GM21515 (cell line): ENCODE results near the gene RPL3.

Source experiments
- ATAC-seq: cut with Tn5 transposase; IDR thresholded peaks from one replicate; pipeline ENCODE4 v1.9.1; 2021; ENCODE audit not compliant: unreplicated experiment

RPL3 gene

DNA sequence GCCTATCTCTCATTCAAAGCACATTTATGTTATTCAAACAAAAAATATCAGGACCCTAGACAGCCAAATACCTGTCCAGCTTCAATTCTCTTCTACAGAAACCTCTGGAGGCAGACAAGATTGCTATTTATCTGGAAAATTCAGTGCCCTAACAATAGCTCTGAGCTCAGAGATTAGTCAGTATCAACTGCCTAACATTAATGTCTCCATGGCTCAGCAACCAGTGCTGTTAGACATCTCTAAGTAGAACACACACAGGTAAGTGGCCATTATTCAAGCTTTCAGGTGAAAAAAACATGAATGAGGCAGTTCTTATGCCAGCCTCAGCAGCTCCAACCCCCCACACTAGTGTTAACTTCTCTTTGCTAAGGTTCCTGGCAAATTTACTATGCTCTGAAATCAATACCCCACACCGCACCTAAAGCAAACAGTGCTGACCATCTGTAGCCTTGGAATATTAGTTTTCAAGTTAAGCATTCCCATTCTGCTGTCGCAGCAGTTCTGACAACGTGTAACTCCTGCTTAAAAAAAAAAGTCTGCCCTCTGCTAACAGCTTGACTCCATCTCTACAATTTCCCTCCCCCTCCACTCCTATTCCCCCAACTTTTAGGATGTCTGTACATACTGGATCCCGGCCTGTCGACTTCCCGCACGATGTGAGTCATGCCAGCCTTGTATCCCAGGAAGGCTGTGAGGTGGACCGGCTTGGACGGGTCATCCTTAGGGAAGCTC is 1.5 kb downstream of the RPL3 start:
- ATAC-seq, result no peak

DNA sequence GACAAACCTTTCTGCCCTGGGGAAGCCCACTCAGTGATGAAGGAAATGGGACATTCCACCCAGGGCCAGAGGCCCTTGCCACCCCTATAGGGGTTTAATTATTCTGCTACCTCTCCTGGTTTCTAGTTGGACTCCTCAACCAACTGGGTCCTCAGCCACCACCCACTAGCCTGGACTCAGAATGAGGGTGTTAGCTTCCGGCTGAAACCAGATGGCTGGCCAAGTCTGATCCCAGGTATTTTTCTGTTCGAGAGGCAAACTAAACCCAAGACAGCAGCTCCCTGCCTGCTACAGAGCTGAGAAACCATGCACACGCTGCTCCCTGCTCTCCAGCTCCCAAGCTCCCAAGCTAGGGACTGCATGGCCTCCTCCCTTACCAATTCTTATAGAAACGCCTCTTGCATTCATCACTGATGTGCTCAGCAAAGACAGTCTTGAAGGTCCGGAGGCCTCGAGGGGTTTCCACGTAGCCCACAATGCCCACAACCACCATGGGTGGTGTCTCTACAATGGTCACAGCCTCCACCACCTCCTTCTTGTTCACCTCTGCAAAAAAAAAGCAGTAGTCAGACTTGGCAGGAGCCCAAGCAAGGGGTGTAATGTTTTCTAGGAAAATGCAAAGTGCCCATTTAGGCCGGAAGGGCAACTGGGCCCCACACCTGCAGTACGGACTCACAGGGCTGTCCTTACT is 2.2 kb downstream of the RPL3 start:
- ATAC-seq, result no peak

DNA sequence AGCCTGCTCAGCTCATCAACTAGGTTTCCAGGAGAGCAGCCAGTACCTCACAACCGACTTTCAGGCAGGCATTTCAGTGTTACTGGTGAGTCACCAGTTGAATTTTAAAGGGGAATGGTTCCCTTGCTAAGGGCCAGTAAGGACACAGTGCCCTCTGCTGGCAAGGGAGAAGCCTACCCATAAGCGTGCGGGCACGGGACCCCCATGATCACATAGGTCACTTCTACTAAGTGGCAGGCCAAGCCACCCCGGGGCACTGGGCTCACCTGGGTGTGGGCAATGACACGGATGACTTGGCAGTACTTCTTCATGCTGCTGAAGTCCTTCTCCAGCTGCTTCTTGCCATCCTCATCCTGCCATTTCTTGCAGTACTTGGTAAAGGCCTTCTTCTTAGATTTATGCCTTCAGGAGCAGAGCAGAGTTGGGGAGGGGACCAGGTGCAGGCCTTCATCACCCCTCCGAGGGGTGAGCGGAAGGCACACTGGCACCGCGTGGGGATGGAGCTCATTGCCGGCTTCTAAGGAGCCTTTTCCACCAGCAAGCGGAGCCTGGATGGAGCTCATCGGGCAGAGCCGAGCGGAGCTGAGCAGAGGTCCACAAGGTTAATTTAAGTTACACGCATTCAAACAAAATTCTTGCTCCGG is 2.9 kb downstream of the RPL3 start:
- no peak for ATAC-seq

DNA sequence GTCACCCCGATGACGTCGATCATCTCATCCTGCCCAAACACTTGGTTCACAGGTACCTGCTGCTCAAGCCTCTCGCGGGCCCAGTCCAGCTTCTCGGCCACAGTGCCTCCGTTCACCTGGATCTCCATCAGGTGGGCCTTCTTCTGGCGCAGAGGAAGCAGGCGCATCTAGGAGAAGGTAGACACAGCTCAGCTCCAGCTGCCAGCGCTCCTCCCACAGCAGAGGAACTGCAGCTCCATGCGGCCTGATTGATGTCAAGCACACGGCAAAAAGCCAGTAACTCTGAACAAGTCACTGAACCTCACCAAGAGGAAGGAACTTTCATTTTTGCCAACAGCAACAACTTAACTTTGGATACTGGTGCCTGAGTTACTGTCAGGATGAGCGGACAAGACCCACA is 4.0 kb downstream of the RPL3 start:
- ATAC-seq, result no peak

DNA sequence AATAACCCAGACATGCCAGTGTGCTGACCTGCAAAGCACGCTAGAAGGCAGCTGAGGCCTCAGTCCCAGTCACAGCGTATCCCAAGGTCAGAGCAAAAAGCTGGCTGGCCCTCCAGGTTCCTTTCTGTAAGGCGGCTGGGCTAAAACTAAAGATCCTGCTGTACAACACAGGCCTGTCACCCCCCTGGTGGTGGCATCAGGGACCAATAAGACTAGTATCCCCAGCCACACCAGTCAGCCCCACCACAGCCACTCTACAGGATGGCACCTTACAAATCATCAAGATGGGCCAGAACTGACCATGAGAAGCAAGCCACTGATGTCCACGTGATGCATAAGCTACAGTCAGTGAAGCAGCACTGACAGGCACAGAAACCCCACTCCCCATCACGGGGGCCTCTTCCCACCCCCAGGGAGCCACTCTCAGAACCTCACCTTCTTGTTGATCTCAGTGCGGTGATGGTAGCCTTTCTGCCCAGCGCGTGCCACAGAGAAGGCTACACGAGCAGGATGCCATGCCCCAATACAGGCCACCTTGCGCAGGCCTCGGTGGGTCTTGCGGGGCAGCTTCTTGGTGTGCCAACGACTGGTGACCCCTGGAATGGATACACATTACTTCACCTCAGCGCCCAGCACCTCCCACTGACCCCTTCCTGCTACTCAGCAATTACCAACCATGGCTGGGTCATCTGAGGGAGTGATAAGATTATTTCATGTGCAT is 5.0 kb downstream of the RPL3 start:
- ATAC-seq, result no peak

DNA sequence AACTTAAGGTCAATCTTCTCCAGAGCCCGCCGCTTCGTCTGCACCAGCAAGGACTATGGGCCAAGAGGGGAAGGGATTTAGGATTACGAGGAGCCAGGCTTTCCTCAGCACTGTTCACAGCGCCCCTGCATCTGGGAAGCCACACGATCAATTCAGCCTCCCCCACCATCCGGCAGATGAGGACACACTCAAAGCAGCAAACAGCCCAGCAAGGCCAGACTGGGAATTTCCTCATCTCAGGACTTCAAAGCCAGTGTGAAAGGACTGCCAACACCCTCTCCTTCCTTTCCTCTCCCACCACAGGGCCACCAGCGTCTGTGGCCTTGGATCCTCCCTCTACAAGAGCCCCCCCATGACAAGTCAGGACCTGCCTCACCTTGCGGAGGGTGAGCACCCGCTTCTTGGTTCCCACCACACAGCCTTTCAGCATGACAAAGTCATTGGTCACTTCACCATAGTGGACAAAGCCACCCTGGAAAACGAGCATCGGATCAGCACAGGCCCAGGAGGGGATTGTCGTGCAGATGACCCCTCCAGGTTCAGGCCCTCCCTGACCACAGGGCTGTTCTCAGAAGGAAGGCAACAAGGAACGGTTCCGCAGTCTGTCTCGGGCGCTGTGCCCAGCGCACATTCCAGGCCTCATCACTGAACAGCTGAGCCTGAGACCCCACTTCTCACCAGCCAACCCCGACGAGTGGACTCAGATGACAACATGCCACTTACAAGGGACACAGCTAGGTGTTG is 6.0 kb downstream of the RPL3 start:
- no peak for ATAC-seq

DNA sequence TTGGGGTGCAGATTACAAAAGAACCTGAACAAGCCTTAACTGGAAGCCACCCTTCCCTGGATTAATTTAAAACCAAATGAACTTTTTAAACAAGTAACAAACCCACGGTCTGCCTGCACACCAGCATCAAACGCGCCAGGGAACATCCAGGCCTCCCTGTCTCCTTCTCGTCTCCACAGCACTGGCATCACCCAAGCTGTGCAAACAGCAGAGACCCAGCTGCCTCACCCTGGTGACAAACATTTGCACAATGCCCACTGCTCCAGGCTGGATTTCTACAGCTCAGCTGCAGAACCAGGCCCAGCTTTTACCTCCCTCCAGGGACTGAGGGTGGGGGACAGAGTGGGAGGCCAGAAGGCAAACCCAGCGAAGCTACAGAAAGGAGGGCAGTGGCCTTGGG is 7.0 kb downstream of the RPL3 start:
- ATAC-seq, result no peak

DNA sequence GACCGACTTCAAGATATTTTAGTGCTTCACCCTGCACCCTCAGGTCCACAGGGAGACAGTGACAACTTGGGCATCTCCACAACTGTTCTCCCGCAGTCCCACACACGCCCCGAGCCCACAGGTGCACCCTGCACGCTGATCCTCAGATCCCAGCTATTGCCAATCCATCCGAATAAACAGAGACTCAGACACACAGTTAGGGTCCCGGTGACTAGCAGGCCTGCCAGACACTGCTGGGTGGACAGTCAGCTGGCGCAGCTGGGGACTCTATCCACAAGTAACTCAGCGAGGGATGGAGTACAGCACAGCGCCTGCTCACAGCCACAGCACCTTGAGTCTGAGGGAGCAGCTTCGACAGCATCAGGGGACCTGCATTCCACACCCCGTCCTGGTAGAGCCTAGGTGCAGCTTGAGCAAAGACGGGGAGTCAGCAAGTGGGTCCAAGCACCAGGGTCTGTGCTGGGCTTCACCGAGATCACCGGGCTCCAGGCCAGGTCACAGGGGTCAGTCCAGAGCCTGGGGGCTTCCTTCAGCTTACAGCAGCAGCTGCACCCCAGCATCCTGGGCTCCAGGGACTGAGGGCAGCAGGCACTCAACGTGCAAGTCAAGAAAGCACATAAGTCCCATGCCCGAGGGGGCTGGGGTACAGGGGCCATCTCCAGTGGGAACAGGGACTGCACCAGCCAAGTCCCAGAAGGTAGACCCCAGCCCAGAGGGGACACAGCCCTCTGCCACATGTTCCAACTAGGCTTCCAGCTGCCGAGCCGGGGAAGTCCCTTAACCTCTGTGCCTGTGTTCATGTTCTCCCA is 7.6 kb downstream of the RPL3 start:
- no peak for ATAC-seq

DNA sequence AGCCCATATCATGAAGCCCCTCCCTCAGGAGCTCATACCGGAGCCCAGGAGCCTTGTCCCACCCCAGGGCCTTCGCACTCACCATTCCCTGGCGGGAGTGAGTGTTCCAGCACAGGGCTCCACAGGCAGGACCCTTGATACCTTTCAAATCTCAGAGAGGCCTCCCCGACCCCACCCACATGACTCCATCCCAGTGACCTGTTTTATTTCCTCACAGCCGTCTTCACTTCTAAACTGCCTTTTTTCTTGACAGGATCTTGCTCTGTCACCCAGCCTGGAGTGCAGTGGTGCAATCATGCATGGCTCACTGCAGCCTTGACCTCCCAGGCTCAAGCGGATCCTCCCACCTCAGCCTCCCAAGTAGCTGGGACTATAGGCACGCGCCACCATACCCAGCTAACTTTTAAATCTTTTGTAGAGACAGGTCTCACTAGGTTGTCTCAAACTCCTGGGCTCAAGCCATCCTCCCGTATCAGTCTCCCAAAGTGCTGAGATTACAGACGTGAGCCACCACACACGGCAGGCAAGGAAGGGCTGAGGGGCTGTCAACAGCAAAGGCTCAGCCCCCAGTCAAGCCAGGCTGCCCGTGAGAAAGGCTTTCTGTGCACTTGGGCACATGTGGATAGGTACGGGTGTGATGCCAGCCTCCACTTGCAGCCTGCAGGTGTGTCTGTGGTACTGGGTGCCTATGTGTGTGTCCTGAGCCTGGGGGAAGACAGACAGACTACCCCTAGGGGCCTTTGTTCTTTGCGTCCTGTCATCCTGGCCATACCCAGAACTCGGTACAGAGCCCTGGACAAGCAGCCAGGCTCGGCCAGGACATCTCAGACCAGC is 9.3 kb downstream of the RPL3 start:
- ATAC-seq, result no peak

DNA sequence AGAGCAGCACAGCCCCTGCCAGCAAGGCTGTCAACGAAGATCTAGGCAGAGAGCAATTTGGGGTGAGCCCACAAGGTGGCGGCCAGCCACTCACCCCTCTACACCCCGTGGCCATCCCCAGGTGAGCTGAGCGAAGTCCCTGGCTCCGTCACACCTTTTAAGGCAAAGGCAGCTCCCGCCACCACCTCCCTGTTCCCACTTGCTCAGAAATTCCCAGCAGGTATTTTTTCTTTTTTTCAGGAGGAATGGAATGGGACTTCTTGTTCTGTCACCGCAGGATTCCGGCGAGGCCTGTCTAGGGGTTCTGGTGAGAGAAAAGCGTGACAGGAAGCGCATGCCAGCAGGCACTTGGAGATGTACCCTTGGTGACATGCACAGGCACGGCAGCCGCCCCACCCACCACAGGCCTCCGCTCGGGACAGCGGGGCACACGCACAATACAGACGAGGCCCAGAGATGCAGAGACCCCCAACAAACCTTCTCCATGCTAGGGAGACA is 10.0 kb downstream of the RPL3 start:
- ATAC-seq, result no peak

DNA sequence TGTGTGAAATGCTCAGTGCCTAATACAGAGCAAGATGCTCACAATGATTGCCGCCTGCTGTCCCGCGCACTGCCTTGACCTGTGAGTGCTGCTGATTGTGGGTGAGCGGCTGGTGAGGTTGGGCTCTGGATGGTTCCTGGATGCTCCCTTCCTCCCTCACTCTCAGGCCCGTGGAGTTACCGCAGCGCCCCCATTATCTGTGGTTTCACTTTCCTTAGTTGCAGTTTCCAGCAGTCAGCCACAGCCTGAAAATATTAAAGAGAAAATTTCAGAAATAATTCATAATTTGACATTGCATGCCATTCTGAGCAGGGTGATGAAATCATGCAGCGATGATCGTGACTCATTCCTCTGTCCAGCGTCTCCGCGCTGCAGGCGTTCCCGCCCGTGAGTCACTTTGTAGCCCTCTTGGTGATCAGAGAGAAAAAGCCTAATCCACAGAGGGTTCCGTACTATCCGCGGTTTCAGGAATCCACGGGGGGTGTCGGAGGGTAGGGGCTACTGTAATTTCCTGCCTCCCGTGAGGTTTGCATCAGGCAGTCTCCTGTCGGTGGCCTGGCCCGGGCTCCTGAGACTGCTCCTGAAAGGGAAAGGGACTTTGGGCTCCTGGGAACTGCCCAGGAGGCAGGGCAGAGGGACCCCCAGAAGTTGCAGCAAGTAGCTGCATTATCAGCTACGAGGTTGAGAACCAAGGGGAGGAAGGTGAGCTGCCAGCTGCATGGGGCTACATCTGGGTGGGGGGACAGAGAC is 10.6 kb downstream of the RPL3 start:
- ATAC-seq, result no peak

DNA sequence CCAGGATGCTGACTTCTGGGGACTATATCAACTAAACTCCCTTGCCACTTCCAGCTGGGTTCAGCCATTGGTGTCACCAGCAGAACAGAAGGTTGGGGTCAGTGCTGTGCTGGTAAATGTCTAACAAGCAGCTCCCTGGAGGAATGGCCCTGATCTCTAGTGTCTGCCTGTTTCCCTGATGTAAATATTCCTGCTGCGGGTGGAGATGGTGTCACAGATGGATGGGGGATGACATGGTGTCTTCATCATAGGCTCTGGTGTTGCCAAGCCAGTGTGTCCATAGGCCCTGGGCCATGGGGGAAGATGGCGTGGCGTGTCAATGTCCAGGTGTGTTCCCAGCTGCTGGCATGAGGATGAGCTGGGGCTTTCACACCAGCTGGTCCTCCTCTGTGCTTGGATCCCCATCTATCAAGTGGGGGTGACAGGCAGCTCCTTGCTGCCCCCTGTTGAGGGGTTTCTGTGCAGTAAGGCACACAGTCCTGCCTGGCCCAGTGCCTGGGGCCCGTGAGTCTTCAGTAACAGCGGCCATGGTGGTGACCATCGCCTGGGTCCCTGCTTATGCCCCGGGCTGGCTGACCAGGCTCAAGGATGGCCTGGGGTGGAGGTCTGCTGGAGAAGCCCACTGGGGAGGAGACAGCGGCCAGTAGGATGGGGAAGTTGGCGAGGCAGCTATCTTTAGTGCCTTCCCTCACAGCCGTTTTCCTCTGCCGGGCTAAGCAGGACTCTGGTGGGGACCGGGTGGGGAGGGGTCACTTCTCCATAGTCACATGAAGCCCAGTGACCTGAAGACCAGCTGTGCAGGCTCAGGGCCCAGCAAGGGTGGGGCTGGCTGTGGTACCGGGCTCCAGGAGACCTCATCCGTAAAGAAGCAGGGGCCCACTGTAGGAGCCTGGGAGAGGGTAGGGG is 12.7 kb downstream of the RPL3 start:
- no peak for ATAC-seq

DNA sequence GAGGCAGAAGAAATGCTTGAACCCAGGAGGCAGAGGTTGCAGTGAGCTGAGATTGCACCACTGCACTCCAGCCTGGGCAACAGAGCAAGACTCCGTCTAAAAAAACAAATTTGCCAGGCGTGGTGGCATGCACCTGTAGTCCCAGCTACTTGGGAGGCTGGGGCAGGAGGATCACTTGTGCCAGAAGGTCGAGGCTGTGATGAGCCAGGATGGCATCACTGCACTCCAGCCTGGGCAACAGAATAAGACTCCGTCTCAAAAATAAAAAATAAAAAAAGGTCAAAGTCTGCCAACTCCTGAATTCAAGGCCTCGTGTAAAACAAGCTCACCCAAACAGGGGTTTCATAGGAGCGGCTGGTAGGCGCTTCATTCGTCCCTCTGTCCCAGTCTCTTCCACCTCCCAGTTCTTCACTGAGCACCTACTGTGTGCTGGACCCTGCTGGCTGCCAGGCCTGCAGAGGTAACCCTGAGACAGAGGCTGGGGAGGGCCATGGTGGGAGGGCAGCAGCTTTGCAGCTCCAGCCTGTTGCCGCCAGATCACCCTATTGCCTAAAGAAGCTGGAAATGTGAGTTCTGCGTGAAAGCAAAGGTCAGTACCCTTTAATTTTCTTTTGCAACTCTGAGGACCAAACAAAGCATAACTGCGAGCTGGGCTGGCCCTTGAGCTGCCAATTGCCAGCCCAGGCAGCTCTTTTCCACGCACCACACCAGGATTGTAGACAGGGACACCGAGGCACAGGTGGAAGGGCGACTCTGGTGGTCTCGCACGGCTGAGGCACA is 15.3 kb downstream of the RPL3 start:
- ATAC-seq, result no peak

DNA sequence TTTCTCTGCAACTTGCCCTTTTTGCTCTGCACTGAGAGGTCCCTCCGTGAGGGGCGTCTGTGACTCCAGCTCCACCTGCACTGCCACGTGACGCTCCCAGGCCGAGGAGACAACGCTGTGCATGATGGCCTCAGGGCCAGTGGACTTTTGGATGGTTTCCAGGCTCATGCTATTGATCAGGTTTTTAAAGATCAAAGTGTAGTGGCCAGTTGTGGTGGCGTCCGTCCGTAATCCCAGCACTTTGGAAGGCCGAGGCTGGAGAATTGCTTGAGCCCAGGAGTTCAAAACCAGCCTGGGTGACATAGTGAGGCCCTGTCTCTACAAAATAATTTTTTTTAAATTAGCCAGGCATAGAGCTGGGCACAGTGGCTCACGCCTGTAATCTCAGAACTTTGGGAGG is 16.1 kb downstream of the RPL3 start:
- ATAC-seq, result no peak

DNA sequence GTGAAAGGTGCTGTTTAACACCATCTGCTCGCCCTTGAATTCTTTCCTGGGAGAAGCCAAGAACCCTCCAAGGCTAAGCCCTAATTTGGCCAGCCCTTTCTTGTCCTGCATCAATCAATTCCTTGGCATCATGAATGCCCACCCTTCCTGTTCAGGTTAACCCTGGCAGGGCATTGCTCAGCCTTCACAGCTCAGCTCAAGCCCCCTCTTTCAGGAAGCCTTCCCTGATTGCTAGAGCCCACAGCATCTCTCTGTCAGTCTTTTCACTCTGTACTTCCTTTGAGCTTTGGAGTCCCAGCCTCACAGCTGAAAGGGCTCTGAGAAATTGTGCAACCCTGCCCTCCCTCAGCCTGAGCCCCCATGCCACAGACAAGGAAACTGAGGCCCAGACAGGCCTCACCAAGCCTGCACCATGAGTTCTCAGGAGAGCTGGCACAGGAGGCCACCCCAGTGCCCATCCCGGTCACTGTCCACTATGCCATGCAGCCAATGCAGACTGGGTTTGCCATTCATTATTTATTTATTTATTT is 16.9 kb downstream of the RPL3 start:
- no peak for ATAC-seq

DNA sequence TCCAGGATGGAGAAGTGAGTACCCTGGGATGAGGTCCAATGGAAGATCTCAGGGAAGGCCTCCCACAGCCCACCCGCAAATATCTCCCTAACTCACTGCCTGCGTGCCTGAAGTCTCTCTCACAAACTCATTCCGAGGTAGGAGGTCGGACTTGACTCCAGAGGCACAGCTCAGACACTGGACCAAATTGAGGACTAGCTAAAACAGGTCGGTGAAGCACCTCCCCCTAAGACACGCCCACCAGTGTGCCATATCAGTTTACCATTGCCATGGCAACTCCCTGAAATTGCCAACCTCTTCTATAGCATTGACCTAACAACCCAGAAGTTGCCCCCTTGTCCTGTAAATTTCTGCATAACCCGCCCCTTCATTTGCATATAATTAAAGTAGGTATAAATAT is 17.5 kb downstream of the RPL3 start:
- no peak for ATAC-seq
